Diencephalon (tissue), 1 donor: Measurements from ENCODE around the gene C1QTNF5. TPM values are rescaled to one million over a fixed set of nuclear protein-coding genes. Genes with fewer than 3 reads are reported as not detected.

ENCODE experiments used
- small RNA-seq: library from RNA; depleted of rRNA; stranded (forward); fragments of <200 nt; gene quantifications from one replicate; pipeline ENCODE3, GENCODE V24; 2014
- total RNA-seq: library from RNA; depleted of rRNA; stranded (reverse); fragments of >200 nt; gene quantifications from one replicate; pipeline ENCODE4 v1.2.3, GENCODE V29; 2014

Gene C1QTNF5
- 6.0 TPM for total RNA-seq

GRCh38 chr11:119340335-119341221 is at the start of gene C1QTNF5:
Gene C1QTNF5 (minus strand): TSS chr11:119340883. CDS start chr11:119340397, 486 bp downstream.

DNA sequence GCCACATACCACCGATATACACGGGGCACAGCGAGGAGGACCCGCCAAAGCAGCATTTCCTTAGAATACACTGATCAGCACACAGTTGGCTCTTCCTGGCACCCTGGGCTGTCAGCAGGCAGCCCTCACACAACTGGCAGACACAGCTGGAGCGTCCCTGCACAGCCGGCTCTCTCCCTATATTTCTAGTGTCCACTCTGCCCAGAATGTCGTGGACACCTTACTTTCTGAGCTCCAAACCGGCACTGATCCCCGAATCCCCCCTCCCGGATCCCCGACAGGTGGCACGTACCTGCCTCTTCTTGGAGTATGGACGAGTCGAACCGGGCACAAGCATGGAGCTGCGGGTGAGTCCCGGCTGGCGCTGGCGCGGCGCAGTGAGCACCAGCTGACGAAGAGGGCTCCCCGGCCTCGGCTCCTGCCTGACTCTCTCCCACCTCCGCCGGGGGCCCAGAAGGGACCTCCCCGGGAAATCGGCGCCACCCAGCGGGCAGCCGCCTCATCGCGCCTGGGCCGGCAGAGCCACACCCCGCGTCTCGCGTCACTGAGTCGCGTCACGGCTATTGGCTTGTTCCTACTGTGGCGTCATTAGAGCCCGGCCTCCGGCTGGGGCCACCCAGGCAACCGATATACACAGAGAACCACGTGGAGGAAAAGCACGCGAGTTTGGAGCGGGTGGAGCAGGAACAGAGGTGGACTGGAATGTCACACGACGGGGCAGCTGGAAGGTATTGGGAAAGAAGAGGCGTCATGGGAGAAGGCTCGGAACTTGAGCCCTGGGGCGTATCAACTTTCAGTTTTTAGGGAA is 40.7 kb upstream of the C1QTNF5 start, which contains the start of gene USP2:
USP2 (minus strand) TSS at position 510 of the 808 bp plus-strand sequence. CDS start 8,210 bp downstream, outside the sequence.

DNA sequence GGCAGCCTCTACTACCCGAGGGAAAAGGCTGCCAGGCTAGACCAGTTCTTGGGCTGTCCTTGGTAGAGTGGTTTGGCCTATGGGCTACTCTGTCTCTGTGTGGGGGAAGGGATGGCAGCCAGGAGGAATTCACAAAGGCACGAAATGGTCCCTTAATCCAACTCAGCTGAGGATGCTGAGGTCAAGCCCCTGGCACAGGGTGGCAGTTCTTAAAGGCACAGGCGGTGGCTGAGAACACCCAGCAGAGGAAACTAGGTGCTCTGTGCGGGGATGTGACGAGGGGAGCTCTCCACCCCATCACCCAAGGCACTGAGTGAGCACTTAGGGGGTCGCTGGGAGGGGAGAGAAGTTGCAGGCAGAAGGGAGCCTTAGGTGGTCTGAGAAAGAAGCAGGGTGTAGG is 5.9 kb upstream of the C1QTNF5 start, which contains the start of gene MFRP:
MFRP (minus strand) TSS at position 101 of the 400 bp plus-strand sequence. CDS start 192 bp downstream, outside the sequence.

DNA sequence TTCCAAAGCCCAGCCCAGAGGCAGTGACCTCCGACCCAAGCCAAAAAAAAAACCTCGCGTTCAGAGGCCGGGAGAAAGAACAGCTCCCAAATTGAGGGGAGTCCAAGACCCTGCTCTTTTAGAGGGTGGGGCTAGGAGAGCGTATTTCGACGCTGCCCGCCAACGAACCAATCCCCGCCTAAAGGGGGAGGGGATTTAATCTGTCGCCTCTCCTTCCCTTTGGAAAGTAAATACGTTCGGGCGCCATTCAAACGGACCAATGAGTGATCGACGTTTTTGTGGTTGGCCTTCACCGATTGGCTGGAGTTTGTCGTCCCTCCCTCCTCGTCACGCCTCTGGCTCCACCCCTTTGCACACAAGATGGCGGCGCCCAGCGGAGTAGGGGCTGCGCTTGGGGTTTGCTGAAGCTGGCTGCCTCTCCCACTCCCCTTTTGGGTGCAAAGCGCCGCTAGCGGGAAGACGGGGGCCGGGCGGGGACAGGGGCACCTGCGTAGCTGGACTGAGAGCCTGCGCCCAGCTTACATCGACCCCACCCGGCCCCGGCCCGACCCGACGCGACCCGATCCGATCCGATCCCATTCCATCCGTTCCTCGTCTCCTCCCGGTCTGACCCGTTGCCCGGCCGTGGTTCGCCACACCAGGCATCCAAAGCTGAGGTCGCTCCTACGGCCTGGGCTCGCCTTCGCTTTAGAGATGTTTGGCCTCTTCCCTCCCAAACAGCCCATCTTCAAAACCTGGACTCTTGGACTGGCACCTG is 6.3 kb downstream of the C1QTNF5 start, which contains the start of gene RNF26:
RNF26 (plus strand) TSS at position 354 of the 757 bp plus-strand sequence. CDS start 596 bp downstream, outside the sequence.

GRCh38 chr11:119316729-119317591 is 23.7 kb downstream of the C1QTNF5 start, which contains the start of gene MCAM:
Gene MCAM (minus strand): TSS chr11:119317130. CDS start chr11:119317101, 29 bp downstream.

Small RNAs within 50 kb of the gene (small RNA-seq; reads per million reads assigned to genes)
- not detected for gene RF01225
- not detected for gene RNU6-262P

Other genes starting within 250 kb of the C1QTNF5 start
- gene DPAGT1, start 239.0 kb downstream of the C1QTNF5 start, total RNA-seq, result 11.3 TPM
- gene C2CD2L, start 233.5 kb downstream of the C1QTNF5 start, total RNA-seq, result 15.5 TPM
- 25.8 TPM for gene HINFP, start 219.3 kb downstream of the C1QTNF5 start, total RNA-seq
- gene ABCG4, start 191.8 kb downstream of the C1QTNF5 start, total RNA-seq, result 9.0 TPM
- gene NLRX1, start 172.2 kb downstream of the C1QTNF5 start, total RNA-seq, result 5.5 TPM
- gene NHERF4, start 155.4 kb downstream of the C1QTNF5 start, total RNA-seq, result not detected
- 24.7 TPM for gene CBL, start 134.5 kb downstream of the C1QTNF5 start, total RNA-seq
- gene MCAM, start 23.8 kb downstream of the C1QTNF5 start, total RNA-seq, result 21.0 TPM
- gene RNF26, start 6.4 kb downstream of the C1QTNF5 start, total RNA-seq, result 3.7 TPM
- gene MFRP, start 5.8 kb upstream of the C1QTNF5 start, total RNA-seq, result 0.23 TPM
- 2.5 TPM for gene USP2, start 40.8 kb upstream of the C1QTNF5 start, total RNA-seq
- 60.9 TPM for gene THY1, start 82.3 kb upstream of the C1QTNF5 start, total RNA-seq